ENCODE measurements around the gene SAP30BP. TPM values are rescaled to one million over a fixed set of nuclear protein-coding genes. Genes with fewer than 3 reads are reported as not detected.

SAP30BP gene
- total RNA-seq, 1 experiment from 2014 or later: 80.3 TPM

- peaks cover 29% of the 10 kb centered on the region for H3K36me3 ChIP-seq (ENCODE audit: low read depth)
- intact Hi-C loops (cut with micrococcal nuclease; ENCODE audit: unreplicated experiment): no loop called here
- H3K27ac ChIP-seq: no peak overlapping the region
- no peak overlapping the region for H3K4me2 ChIP-seq
- no TSS peak for BruUV-seq (replicated peaks)
- no peak overlapping the region for H3K4me3 ChIP-seq
- H3K79me2 ChIP-seq (ENCODE audit: low read depth): peaks cover 67% of the 10 kb centered on the region
- H3K9me3 ChIP-seq (ENCODE audit: insufficient read depth, low read depth): no peaks in the 10 kb centered on the region
- CTCF ChIA-PET: interaction anchor here (0.5 to 1.1 kb wide), 5 partner anchors 38 to 123 kb away, joined by 3 to 6 read pairs (median 5); partner anchors contain the start of gene SMIM5
- POLR2A ChIA-PET (ENCODE audit: unreplicated experiment): no interaction called here
- H3F3A ChIP-seq (ENCODE audit: insufficient read depth, low read depth): peaks cover 39% of the 10 kb centered on the region; the same call in 1 of the 2 replicates
- H2AFZ ChIP-seq: no peak overlapping the region
- H3K4me1 ChIP-seq (replicated peaks; ENCODE audit: insufficient read depth): peaks cover 21% of the 10 kb centered on the region
- no peaks in the 10 kb centered on the region for H3K9me2 ChIP-seq (ENCODE audit: insufficient read depth)
- no peak for TF ChIP-seq CTCF (conservative IDR thresholded peaks at IDR 0.05)
- no peak for TF ChIP-seq EZH2 (IDR thresholded peaks at IDR 0.05; ENCODE audit: low read depth)
- DNase-seq: no peak
- H4K20me1 ChIP-seq (ENCODE audit: insufficient read depth): peaks cover 23% of the 10 kb centered on the region
- H3K27me3 ChIP-seq (ENCODE audit: insufficient read depth, low read depth): no peaks in the 10 kb centered on the region
Observed at GRCh38 chr17:75670868-75671267, 3.7 kb downstream of the SAP30BP start.

- Histone ChIP-seq H4K20me1 (ENCODE audit: insufficient read depth) (peaks cover 24% of the 10 kb centered on the region), H3K27ac (no peak overlapping the region), H3K27me3 (ENCODE audit: insufficient read depth, low read depth) (no peaks in the 10 kb centered on the region), H3K9me2 (ENCODE audit: insufficient read depth) (no peaks in the 10 kb centered on the region), H3K4me2 (no peak overlapping the region), H3K79me2 (ENCODE audit: low read depth) (peaks cover 66% of the 10 kb centered on the region), H3K36me3 (ENCODE audit: low read depth) (peaks cover 29% of the 10 kb centered on the region), H3K4me3 (no peak overlapping the region), H3K4me1 (replicated peaks; ENCODE audit: insufficient read depth) (peaks cover 16% of the 10 kb centered on the region), H3F3A (ENCODE audit: insufficient read depth, low read depth) (peaks cover 39% of the 10 kb centered on the region; the same call in 1 of the 2 replicates), H2AFZ (no peak overlapping the region), H3K9me3 (ENCODE audit: insufficient read depth, low read depth) (no peaks in the 10 kb centered on the region)
- no peak for TF ChIP-seq CTCF (conservative IDR thresholded peaks at IDR 0.05)
- TF ChIP-seq EZH2 (IDR thresholded peaks at IDR 0.05; ENCODE audit: low read depth): no peak
- intact Hi-C loops (cut with micrococcal nuclease; ENCODE audit: unreplicated experiment): no loop called here
- BruUV-seq (replicated peaks): no TSS peak
- CTCF ChIA-PET: no interaction called here
- no peak for DNase-seq
- POLR2A ChIA-PET (ENCODE audit: unreplicated experiment): no interaction called here
Observed at GRCh38 chr17:75672011-75672410, 4.9 kb downstream of the SAP30BP start.

- H3K9me3 ChIP-seq (ENCODE audit: insufficient read depth, low read depth): no peaks in the 10 kb centered on the region
- CTCF ChIA-PET: interaction anchor here (0.6 to 0.7 kb wide), 2 partner anchors 84 to 325 kb away, joined by 3 read pairs; no protein-coding TSS in a partner anchor
- no TSS peak for BruUV-seq (replicated peaks)
- H4K20me1 ChIP-seq (ENCODE audit: insufficient read depth): peaks cover 30% of the 10 kb centered on the region
- no peak overlapping the region for H3K27ac ChIP-seq
- intact Hi-C loops (cut with micrococcal nuclease; ENCODE audit: unreplicated experiment): no loop called here
- H3K36me3 ChIP-seq (ENCODE audit: low read depth): peaks cover 29% of the 10 kb centered on the region
- H3K79me2 ChIP-seq (ENCODE audit: low read depth): peaks cover 59% of the 10 kb centered on the region
- DNase-seq: no peak
- no peaks in the 10 kb centered on the region for H3K27me3 ChIP-seq (ENCODE audit: insufficient read depth, low read depth)
- peaks cover 11% of the 10 kb centered on the region for H3K4me1 ChIP-seq (replicated peaks; ENCODE audit: insufficient read depth)
- H2AFZ ChIP-seq: no peak overlapping the region
- POLR2A ChIA-PET (ENCODE audit: unreplicated experiment): no interaction called here
- peaks cover 38% of the 10 kb centered on the region; the same call in 1 of the 2 replicates for H3F3A ChIP-seq (ENCODE audit: insufficient read depth, low read depth)
- no peak overlapping the region for H3K4me2 ChIP-seq
- no peak for TF ChIP-seq CTCF (conservative IDR thresholded peaks at IDR 0.05)
- TF ChIP-seq EZH2 (IDR thresholded peaks at IDR 0.05; ENCODE audit: low read depth): no peak
- H3K4me3 ChIP-seq: no peak overlapping the region
- H3K9me2 ChIP-seq (ENCODE audit: insufficient read depth): no peaks in the 10 kb centered on the region
Observed at GRCh38 chr17:75673487-75673886, 6.3 kb downstream of the SAP30BP start.

Measured in PC-9 (cell line).